Esophagus squamous epithelium (tissue), 4 donors: ENCODE data around the gene CER1.

ENCODE experiments used
- CTCF ChIP-seq, 6 experiments: fragments of 450-650 bp in 4 of 6; fragments of 200-600 bp in 2 of 6; sonication (generic) in 2 of 6; IDR thresholded peaks; one replicate each; pipeline ENCODE4 v1.5.1; 2016 to 2019; ENCODE audit warnings: antibody characterized with exemption in 6 of 6, mild to moderate bottlenecking in 4 of 6, moderate library complexity in 4 of 6
- POLR2A ChIP-seq, 4 donors: fragments of 450-650 bp; IDR thresholded peaks; one replicate each; pipeline ENCODE4 v1.6.1; 2017; ENCODE audit warnings: antibody characterized with exemption in 4 of 4, mild to moderate bottlenecking in 4 of 4, moderate library complexity in 3 of 4

GRCh38 chr9:14704281-14704680 is 18.3 kb downstream of the CER1 start:
- TF ChIP-seq CTCF (IDR thresholded peaks at IDR 0.05) (no peak), POLR2A (IDR thresholded peaks at IDR 0.05) (no peak)
